NCI-H1694 treated with DMSO at 0.1 percent for 48 hours (cell line): Measurements from ENCODE around the gene THADA.

Experiments
- DNase-seq: peaks from one replicate; lab custom pipeline; 2025; lab: John Stamatoyannopoulos, UW

THADA gene

DNA sequence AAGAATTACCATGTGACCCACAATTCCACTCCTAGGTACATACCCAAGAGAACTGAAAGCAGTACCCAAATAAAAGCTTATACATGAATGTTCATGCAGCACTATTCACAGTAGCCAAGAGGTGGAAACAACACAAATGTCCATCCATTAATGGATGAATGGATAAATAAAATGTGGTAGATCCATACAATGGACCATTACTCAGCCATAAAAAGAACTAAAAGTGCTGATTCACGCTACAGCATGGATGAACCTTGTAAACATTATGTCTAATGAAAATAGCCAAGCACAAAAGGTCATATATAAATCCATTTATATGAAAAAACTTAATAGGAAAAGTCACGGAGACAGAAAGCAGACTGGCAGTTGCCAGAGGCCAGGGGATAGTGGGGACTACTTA is 345.8 kb downstream of the THADA start:
- no peak for DNase-seq

DNA sequence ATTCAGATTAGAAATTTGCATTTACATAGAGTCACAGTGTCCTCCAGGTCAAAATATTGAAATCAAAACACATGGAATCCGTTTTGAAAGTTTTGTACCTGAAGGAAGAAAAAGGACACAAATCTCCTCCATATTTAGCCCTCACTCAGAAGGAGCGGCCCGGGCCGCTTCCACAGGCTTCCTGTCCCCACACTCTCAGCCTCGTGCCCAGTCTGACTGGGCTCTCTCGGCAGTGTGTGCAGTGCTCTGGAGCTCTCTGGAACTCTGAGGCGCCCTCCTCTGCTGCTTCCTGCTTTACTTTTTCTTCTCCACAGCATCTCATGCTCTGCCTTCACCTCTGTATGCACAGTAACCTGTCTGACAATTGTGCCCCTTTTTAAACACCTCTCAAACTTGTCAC is 347.2 kb downstream of the THADA start:
- no peak for DNase-seq

DNA sequence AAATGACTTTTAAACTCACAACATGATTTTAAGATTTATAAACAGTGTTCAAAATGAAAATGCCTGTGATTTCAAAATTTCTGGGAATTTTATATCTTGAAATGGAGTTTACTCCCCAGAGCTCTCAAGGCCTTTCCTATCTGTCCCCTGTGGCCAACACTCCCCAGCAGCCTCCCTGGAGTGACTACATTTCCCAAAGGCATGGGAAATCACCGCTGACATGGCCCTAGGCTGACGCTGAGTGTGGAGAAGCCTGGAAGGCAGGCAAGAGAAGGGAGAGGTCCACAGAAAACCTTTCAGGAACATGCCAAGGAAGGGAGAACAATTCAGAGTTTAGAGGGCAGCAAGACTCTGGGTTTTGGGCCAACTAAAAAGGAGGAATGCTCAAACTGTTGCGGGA is 349.2 kb downstream of the THADA start:
- DNase-seq, result no peak

DNA sequence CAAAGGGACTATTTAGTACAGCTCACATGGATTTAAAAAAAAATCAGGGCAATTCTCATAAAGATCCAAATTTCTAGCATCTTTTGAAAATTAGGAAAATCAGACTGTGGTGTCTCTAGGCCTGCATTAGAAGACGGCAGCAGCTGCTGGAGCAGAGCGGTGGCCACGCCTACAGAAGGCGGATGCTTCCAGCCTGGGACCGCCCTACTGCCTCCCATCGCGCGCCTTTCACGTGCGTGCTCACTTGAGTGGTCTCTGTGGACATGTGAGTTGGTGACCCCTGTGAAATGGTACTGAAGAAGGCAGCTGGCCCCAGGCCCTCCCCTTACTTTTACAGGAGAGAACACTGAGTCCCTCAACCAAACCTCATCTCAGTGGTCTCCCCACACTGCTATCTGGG is 354.3 kb downstream of the THADA start:
- no peak for DNase-seq

DNA sequence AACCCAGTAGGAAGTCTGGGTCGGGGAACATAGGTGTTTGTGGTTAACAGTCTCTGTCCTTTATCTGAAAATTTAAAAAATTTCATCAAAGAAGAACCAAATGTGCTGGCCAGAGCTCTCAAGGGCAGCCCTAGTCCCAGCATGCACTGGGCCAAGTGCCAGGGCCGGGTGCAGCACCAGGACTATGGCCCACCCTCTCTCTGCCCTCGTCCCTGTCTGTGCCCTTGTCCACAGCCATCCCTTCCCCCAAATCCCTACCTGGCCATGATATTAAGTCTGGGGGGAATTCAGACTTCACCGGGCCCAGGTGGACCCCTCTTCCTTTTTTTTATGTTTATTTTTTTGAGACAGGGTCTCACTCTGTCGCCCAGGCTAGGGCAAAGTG is 355.1 kb downstream of the THADA start:
- no peak for DNase-seq

DNA sequence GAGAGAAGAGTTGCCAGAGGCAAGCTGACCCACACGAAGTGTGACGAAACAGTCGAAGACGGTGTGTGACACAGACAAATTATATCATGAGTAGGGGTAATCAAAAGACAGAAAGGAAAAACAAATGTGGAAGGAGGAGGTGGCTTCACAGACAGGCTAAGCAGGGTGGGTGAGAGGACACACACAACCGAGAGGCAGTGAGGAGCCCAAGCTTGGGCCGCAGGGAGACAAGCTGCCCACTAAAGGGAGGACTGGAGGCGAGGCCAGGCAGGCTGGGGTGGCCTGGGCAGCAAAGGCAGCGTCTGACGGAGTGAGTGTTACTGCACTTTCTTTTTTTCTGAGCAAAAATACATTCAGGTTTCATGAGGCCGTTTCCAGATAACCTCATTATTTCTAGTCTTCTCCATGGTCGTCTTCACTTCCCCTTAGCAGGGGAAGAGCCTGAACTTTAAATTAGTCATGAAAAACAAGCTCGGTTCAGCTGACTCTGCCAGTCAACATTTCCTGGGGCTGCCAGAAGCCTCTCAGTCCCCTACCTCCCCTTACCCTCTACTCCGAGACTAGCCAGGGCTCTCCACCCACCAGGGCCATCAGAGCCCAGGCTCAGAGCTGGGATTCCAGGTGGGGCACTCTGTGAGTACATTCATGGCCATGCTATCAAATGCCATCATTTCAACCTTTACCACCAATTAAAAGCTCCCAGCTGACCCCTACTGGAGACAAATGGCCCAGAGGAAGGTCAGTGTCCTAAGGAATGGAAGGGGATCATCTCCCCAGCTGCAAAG is 355.7 kb downstream of the THADA start:
- DNase-seq, result no peak

DNA sequence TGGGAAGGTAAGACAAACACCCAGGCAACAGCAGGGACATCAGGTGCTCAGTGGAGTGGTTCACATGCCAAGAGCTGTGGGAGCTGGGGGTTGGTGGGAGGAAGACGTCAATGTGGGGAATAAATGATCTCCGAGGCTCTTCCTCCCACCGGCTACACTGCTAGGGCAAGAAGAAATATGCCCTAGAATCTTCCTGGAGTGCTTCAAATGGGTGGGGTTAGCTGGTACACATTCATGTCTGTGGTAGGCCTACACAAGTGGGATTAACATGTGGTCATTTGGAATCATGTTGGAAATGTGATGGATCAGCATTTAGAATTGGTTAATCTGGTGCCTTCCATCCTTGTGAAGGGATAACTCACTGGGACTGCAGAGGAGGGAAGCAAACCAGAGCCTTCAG is 357.0 kb downstream of the THADA start:
- no peak for DNase-seq

DNA sequence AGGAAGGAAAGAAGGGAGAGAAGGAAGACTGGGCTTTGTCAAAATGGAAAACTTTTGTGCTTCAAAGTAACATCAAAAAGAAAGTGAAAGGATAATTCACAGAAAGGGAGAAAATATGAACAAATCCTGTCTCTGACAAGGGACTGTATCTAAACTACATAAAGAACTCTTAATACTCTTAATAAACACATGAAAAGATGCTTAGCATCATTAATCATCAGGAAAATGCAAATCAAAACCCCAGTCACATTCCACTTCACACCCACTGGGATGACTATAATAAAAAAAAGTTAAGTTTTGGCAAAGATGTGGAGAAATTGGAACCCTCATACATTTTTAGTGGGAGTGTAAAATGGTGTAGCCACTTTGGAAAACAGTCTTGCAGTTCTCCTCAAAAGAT is 357.7 kb downstream of the THADA start:
- no peak for DNase-seq

DNA sequence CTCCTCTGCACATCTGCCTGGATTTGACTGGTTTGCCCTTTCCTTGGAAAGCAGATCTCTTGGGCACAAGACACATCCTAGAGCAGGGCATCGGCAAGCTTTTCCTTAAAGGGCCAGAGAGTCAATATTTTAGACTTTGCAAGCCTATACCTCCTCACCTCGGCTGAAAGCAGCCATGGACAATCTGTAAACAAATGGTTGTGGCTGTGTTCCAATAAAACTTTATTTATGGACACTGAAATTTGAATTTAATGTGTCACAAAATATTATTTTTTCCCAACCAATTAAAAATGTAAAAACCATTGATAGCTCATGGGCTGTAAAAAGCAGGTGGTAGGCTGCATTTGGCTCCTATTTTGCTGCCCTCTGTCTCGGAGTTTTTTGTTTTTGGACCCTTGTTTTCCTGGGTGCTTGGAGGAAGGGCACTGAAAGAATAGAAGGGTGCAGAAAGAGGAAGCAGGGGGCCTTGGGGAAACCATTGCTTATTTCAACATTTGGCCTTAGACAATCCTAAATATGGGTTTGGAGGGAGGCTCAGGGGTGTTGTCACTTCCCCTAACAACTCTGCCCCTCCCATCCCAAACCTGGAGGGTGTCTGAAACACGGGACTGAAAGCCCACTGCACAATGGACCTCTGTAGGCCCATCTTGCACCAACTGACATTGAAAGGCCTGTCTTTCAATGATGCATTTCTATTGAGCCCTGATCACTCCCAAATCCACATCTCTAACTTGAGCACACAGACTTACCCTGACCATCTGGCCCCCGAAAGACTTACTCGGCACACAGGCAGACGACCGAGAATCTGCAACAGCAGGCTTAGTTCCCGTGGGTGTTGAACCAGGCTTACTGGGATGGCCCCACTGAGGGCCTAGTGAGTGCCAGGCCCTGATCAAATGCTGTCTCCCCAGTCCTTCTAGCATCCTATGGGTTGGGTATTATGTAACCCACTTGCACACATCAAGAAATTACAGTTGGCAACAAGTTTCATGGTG is 362.3 kb downstream of the THADA start:
- peak; percentile 52 for DNase-seq

DNA sequence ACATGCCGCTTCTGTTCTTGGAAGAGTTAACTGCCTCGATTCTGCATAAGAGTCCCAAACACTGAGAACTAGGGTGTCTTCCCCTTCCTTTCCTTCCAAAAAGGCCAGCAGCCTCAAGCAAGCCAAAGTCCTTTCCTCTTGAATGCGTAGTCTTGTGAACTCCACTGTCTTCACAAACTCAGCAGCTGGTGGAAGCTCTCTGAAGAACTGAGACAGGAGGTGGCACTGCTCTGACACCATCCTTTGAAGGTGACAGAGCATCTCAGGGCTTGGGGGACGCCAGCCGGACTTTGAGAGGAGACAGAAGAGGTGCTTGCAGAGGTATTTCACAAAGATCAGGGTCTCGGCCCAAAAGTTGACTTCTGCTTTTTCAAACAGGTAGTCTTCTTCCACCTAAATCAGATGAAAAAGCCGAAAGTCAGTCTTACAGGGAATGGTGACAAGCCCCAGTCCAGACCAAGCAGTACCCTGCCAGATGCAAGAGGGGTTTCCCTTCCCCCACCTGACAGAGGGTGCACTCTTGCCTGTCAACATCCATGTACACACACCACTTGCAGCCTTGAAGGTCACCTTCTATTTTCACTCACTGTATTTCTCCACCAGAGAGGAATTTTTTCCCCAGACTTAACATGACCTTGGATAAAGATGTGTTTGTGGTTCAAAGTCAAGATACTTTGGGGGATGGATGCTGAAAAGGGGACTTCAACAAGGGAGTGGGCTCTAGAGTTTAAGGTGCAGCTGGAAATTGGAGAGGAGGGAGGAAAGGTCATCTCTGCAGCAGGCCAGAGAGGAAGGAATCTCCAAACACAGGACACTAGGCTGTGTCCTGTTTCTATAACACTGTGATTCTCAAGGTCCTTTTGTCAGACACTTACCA is 364.6 kb downstream of the THADA start:
- DNase-seq, result no peak

DNA sequence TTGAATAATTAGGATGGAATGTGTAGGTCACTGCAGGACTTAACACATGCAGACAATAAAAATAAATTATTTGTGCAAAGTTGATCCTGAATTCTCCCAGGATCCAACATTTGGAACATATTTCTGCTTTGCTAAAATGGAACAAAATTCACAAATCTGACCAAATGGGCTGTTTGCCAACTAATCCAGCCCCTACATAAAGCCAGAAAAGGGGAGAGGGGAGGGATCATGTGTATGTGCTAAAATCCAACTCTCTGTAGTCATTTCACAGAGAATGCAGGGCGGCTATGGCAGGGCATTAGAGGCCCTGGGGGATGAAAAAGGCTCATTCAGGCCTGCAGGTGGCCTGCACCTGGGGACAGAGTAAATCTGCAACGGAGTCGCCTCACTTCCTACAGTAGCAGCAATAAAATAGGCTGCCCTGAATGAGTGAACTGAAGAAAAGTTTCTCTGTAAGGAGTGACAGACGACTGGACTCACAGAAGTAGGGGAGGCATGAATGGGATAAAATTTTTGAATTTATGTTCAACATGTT is 365.4 kb downstream of the THADA start:
- DNase-seq, result no peak

DNA sequence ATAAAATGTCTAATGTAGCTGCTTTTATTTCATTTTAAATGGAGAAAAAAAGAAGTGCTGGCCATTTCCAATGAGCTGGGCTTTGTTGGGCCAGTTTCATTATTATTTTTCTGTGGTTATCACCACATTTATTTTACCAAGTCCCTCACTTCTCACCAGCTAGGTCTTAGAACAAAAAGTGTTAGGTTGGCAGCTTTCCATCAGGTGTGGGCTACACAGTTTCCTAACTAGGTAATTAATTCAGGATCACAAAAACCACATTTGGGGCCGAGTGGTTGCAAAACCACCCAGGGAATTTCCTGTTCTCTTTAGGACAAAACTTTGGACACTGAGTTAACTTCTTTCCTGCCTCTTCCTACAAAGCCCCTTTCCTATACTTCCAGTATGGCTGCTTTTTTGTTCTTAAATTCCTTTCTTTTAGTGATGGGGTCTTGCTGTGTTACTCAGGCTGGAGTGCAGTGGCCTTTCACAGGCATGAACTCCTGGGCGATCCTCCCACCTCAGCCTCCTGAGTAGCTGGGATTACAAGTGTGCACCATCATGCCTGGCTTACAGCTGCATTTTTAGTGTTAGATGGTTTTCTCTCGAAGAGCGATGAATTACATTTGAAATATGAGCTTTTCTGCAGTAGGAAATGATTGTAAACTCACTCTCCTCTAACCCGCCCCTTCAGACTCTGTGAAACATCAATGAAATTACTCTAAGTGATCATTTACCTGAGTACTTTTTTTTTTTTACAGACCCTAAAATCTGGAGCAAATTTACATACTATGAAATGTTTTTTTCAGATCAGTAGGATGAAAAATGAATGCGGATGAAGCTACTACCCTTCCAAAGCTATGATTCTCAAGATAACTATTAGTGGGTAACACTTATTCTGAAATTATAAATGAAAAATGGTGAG is 366.8 kb downstream of the THADA start:
- no peak for DNase-seq

DNA sequence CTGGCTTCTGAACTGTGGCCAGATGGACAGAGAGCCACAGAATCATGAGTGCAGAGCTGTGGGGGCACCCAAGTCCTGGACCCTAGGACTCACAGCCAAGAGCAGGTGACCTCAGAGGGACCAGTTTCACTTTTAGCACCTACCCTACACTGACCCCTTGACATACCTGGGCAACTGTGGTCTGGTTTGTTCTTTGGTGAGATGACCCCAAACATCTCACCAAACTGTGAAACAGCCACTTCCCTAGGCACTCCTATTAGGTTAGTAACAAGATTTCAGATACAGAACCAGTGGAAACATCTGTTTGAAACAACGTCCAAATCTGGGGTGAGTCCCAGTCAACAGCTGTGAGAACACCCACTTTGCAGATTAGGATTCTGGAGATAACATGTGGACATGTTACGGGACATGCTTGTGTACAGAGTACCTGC is 367.5 kb downstream of the THADA start:
- no peak for DNase-seq

DNA sequence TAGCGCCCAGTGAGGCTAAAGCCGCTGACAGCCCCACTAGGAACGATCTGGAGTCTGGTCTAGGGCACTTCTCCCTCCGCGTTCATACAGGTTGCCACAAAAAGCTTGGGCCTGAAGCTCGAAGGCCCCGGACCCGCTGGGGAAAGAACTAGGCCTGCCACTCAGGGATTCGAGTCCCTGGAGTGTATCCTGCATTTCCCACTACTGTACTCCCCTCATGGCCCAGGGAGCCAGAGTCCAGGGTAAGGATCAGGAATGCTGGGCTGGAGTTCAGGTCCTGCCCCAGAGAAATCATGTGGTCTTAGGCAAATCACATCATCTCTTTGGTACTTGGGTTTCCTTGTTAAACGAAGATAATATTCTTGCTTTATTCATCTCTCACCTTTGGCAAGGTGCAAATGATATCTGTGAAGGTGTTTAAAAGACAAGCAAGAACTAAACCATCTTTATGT is 368.0 kb downstream of the THADA start:
- DNase-seq, result no peak

DNA sequence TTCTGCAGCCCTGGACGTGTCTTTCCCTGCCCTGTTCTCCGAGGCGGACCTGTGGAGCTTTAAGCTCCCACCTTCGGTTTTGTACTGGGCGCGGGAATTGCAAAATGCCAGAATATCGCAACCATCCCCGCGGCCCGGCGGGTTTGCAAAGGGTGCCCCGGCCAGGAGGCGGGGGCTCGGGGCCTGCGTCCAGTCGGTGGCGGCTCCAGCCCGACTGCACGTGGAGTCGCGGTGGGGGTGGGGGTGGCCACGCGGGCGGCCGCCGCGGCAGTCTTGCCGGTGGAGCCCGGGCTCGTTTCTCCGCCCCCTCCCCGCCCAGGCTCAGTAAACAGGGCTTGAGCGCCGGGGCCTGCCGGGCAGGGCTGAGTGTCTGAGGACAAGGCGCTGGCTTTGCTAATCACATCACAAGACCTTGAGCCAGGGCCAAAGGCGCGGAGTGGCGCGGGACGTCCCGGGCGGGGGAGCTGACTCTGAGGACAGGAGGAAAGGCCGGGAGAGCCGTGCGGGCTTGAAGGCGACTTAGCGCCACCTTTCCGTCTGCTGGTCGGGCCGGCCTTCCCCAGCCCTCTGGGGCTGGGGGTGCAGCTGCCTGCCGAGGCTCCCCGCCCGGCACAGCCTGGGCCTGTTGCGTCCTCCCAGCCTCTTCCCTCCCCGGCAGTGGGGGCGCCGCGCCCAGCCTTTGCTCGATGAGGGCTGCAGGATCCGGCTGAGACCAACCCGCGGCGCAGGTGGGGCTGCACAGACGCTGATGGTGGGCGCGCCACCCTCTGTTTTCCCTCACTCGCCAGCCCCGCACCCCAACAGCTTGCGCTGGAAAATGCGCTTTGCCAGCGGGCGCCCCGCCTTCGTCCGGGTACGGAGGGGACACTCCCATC is 368.6 kb downstream of the THADA start:
- peak; percentile 40 for DNase-seq

DNA sequence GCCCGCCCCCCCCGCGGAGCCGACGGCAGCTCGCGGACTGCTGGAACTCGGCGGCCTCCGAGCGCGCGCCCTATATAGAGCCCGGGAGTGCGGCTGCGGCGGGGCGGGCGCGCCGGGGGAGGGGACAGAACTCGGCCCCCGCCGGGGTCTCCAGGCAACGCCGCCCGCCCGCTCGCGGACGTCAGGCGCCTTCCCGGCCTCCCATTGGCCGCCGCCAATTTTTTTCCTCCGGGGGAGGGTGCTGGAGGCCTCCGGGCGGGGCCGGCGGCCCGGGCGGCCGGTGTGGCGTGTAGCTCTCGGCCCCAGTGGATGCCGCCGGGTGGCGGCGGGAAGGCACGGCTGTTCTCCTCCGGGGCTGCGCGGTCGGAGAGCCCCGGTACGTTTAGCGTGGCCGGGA is 369.3 kb downstream of the THADA start, which contains the start of gene ZFP36L2:
Gene ZFP36L2, minus strand, starts transcription at position 49 of the 397 bp plus-strand sequence. CDS start 291 bp downstream, outside the sequence.
- DNase-seq, result peak; percentile 81

DNA sequence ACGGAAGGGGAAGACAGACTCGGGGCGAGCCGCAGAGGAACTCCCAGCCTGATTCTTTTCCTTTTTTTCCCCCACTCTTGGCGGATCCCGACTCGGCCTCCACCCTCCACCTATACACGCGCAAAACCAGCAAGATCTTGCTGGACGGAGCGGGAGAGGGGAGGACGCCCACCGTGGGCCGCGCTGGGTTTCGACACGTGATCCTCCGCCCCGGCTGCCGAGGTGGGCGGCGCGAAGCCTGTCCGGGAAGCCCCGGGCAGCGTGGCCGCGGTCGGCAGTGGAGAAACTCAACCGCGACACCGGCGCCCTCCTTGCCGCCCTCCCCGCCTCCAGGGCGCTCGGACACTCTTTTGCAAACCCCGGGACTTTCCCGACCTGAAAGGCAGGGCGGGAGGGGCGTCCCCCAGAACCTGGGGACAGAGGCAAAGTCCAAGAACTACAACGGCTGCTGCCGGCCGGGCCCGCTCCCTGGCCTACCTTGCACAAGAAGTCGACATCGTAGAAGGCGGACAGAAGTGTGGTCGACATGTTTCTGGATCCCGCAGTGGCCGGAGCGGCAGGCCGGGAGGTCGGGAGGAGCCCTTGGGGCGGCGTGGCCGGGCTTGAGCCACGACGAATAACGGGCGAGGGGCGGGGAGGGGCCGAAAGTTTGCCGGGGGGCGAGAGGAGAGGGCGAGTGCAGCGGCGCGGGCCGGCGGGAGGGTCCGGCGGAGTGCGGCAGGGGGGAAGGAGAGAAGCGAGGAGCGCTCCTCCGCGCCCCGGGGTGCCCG is 369.9 kb downstream of the THADA start:
- DNase-seq, result peak; percentile 28

DNA sequence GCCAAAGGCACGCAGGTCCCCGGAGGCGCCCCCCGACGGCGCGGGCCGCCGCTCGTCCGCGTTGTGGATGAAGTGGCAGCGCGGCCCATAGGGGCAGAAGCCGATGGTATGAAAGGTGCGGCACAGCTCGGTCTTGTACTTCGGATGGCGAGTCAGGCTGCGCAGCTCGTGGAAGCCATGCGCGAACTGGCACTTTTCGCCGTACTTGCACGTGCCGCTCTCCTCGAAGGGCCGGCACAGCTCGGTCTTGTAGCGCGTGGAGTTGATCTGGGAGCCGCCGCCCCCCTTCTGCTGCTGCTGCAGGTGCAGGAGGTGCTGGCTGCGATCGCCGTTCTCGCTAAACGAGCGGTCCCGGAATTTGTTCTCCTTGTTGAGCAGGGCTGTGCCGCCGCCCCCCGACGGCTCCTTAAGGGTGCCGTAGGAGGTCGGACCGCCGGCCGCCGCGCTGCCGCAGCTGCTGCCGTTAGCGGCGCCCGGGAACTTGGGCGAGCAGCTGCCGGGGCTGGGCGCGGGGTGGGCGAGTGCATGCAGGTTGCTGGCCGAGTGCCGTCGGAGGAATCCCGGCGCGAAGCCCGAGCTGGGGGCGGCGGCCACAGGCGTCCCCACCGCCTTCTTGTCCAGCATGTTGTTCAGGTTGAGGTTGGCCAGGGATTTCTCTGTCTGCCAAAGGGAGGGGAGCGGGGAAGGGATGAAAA is 370.6 kb downstream of the THADA start:
- DNase-seq, result no peak
